H9 (cell line): ENCODE results near the gene ZDHHC24. TPM values are rescaled to one million over a fixed set of nuclear protein-coding genes. Genes with fewer than 3 reads are reported as not detected.
"Not testable (repeated sequence)": the region's sequence is repeated elsewhere in the genome, so short reads cannot be mapped to it uniquely, and the experiment has no call there.

Source experiments
- DNase-seq: peaks from one replicate; pipeline ENCODE4 v3.0.0-alpha.2; 2017
- H2AFZ ChIP-seq: one replicate; pipeline ENCODE4 v1.6.1; 2013; ENCODE audit warnings: mild to moderate bottlenecking, low read length, control low read depth, moderate library complexity
- H2AK5ac ChIP-seq: 2 replicates; pipeline ENCODE4 v1.6.1; 2013; ENCODE audit warnings: low read length, control low read depth, mixed read lengths; ENCODE audit not compliant: insufficient read length
- H2BK120ac ChIP-seq: one replicate; pipeline ENCODE4 v1.6.1; 2013; ENCODE audit warnings: low read depth, mild to moderate bottlenecking, low read length, control low read depth, inconsistent platforms; ENCODE audit not compliant: poor library complexity, severe bottlenecking
- H2BK12ac ChIP-seq: 2 replicates; pipeline ENCODE4 v1.6.1; 2013; ENCODE audit warnings: low read length, control low read depth, mixed read lengths, low read depth; ENCODE audit not compliant: insufficient read length
- H2BK15ac ChIP-seq: 2 replicates; pipeline ENCODE4 v1.6.1; 2013; ENCODE audit warnings: low read depth, low read length, control low read depth
- H2BK20ac ChIP-seq: one replicate; pipeline ENCODE4 v1.6.1; 2013; ENCODE audit warnings: low read depth, mild to moderate bottlenecking, low read length, control low read depth, inconsistent platforms; ENCODE audit not compliant: poor library complexity, severe bottlenecking
- H2BK5ac ChIP-seq: 2 replicates; pipeline ENCODE4 v1.6.1; 2013; ENCODE audit warnings: low read length, control low read depth, mixed read lengths; ENCODE audit not compliant: insufficient read length
- H3K14ac ChIP-seq: 2 replicates; pipeline ENCODE4 v1.6.1; 2013; ENCODE audit warnings: low read length, control low read depth; ENCODE audit not compliant: insufficient read depth
- H3K18ac ChIP-seq: 2 replicates; pipeline ENCODE4 v1.6.1; 2013; ENCODE audit warnings: low read depth, mild to moderate bottlenecking, mixed read lengths, low read length, control low read depth; ENCODE audit not compliant: insufficient read length
- H3K23ac ChIP-seq: 2 replicates; pipeline ENCODE4 v1.6.1; 2013; ENCODE audit warnings: low read length, control low read depth, mixed read lengths, low read depth; ENCODE audit not compliant: insufficient read length
- H3K23me2 ChIP-seq: 2 replicates; pipeline ENCODE4 v1.6.1; 2013; ENCODE audit warnings: low read depth, mild to moderate bottlenecking, mixed read lengths, low read length, control low read depth; ENCODE audit not compliant: insufficient read length, poor library complexity, severe bottlenecking
- H3K27ac ChIP-seq: 2 replicates; pipeline ENCODE4 v1.5.1; 2013; ENCODE audit warnings: low read length, control low read depth, mixed read lengths, low read depth; ENCODE audit not compliant: insufficient read length
- H3K27me3 ChIP-seq: 2 replicates; pipeline ENCODE4 v1.6.1; 2013; ENCODE audit warnings: low read length, control low read depth, inconsistent platforms; ENCODE audit not compliant: insufficient read depth
- H3K4ac ChIP-seq: 2 replicates; pipeline ENCODE4 v1.6.1; 2013; ENCODE audit warnings: low read depth, mild to moderate bottlenecking, control low read depth, inconsistent platforms, low read length, moderate library complexity
- H3K4me1 ChIP-seq: 2 replicates; pipeline ENCODE4 v1.6.1; 2013; ENCODE audit warnings: low read length, control low read depth, inconsistent platforms; ENCODE audit not compliant: insufficient read depth
- H3K4me2 ChIP-seq: 2 replicates; pipeline ENCODE4 v1.6.1; 2013; ENCODE audit warnings: low read length, control low read depth, mixed read lengths; ENCODE audit not compliant: insufficient read length, insufficient read depth
- H3K56ac ChIP-seq: 2 replicates; pipeline ENCODE4 v1.6.1; 2013; ENCODE audit warnings: low read depth, mild to moderate bottlenecking, mixed read lengths, low read length, control low read depth; ENCODE audit not compliant: insufficient read length
- H3K79me1 ChIP-seq: 2 replicates; pipeline ENCODE4 v1.6.1; 2013; ENCODE audit warnings: low read depth, mild to moderate bottlenecking, moderate library complexity, low read length, control low read depth, inconsistent platforms; ENCODE audit not compliant: insufficient read depth, poor library complexity, severe bottlenecking
- H3K79me2 ChIP-seq: 2 replicates; pipeline ENCODE4 v1.6.1; 2013; ENCODE audit warnings: low read length, control low read depth, inconsistent platforms; ENCODE audit not compliant: insufficient read depth
- H3K9ac ChIP-seq: 2 replicates; pipeline ENCODE4 v1.6.1; 2013; ENCODE audit warnings: low read length, control low read depth, mixed read lengths; ENCODE audit not compliant: insufficient read length; ENCODE audit errors: extremely low read depth
- H3K9me3 ChIP-seq: one replicate; pipeline ENCODE4 v1.6.1; 2013; ENCODE audit warnings: low read depth, low read length, inconsistent platforms; ENCODE audit not compliant: control insufficient read depth
- H3T11ph ChIP-seq: one replicate; pipeline ENCODE4 v1.6.1; 2013; ENCODE audit warnings: mild to moderate bottlenecking, low read length, control low read depth, inconsistent platforms
- H4K20me1 ChIP-seq: one replicate; pipeline ENCODE4 v1.6.1; 2013; ENCODE audit not compliant: control insufficient read depth, insufficient read length, insufficient read depth
- H4K5ac ChIP-seq: 2 replicates; pipeline ENCODE4 v1.6.1; 2013; ENCODE audit warnings: low read depth, mild to moderate bottlenecking, mixed read lengths, low read length, control low read depth; ENCODE audit not compliant: insufficient read length
- H4K8ac ChIP-seq: replicated peaks from 2 replicates; pipeline ENCODE4 v1.6.1; 2013; ENCODE audit warnings: low read length, control low read depth, mixed read lengths, low read depth; ENCODE audit not compliant: insufficient read length
- H4K91ac ChIP-seq: 2 replicates; pipeline ENCODE4 v1.6.1; 2013; ENCODE audit warnings: low read depth, mild to moderate bottlenecking, moderate library complexity, mixed read lengths, low read length, control low read depth; ENCODE audit not compliant: insufficient read length
- H3K27ac Mint-ChIP-seq, 3 experiments: 2 replicates in 2 of 3; 3 replicates in 1 of 3; pipeline ENCODE4 v1.8.0; 2020 to 2021; ENCODE audit warnings: mixed read lengths in 3 of 3, mild to moderate bottlenecking in 1 of 3, moderate library complexity in 1 of 3
- H3K27me3 Mint-ChIP-seq: 2 replicates; pipeline ENCODE4 v1.8.0; 2021; ENCODE audit warnings: low read depth, mild to moderate bottlenecking, moderate library complexity, mixed read lengths
- H3K36me3 Mint-ChIP-seq, 3 experiments: 2 replicates in 2 of 3; 3 replicates in 1 of 3; pipeline ENCODE4 v1.8.0; 2020 to 2021; ENCODE audit warnings: low read depth in 3 of 3, mixed read lengths in 3 of 3; ENCODE audit not compliant: insufficient read depth in 1 of 3
- H3K4me1 Mint-ChIP-seq, 2 experiments: 2 replicates each; pipeline ENCODE4 v1.8.0; 2020; ENCODE audit warnings: mixed read lengths in 2 of 2
- H3K4me3 Mint-ChIP-seq, 2 experiments: 2 replicates in 1 of 2; 3 replicates in 1 of 2; pipeline ENCODE4 v1.8.0; 2020 to 2021; ENCODE audit warnings: mild to moderate bottlenecking in 2 of 2, mixed read lengths in 2 of 2, moderate library complexity in 1 of 2
- H3K9me3 Mint-ChIP-seq, 2 experiments: 2 replicates in 1 of 2; 3 replicates in 1 of 2; pipeline ENCODE4 v1.8.0; 2020; ENCODE audit warnings: mild to moderate bottlenecking in 2 of 2, mixed read lengths in 2 of 2, moderate library complexity in 1 of 2
- WGBS: extraction: QIAGEN DNeasy Blood & Tissue Kit; methylation state at CpG from one replicate; pipeline ENCODE4 v1.1.7; 2013; ENCODE audit warnings: missing lambda C conversion rate, low lambda C conversion rate, mixed read lengths; ENCODE audit not compliant: insufficient read length; ENCODE audit errors: extremely low coverage; 5-methylcytosine and 5-hydroxymethylcytosine counted together
- total RNA-seq: library from RNA; stranded (reverse); gene quantifications from 2 replicates; pipeline ENCODE4 v1.2.1, GENCODE V29; 2021

The ZDHHC24 gene
- total RNA-seq, 1 experiment from 2014 or later = 8.9 TPM

DNA sequence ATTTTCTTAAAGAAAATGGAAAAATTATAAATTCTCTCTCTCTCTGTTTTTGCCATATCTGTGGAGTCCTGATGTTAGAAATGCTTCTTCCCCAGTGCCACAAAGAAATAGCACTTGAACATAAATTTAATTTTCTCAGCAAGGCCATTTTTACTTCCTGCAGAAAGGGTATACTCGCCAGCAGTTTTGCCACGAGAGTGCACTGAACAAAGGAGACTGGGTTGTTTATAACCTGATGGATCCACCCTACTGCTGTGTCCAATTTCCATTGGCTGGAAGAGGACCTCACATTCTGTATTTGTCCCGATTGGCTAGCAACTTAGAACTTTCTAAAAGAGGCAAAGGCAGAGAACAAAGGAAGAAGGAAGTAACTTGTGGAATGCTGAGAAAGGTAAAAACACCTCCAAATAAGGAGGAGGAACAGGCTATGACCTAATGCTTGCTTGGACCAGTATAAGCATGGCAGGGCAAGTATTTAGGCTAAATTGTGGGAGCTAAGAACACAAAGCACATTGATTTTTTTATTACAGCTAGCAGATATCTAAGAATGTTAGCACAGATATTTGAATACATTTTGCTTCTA, 36.8 kb upstream of the ZDHHC24 start:
- not testable (repeated sequence) for H3K4me2 ChIP-seq, H3K23ac ChIP-seq, H3K79me1 ChIP-seq, H4K91ac ChIP-seq, H4K5ac ChIP-seq, H2BK12ac ChIP-seq, H2BK20ac ChIP-seq, H3K18ac ChIP-seq, H3K4me3 Mint-ChIP-seq, H2AK5ac ChIP-seq, H3K23me2 ChIP-seq, H2BK120ac ChIP-seq, H2BK5ac ChIP-seq, H4K8ac ChIP-seq, H3K27me3 ChIP-seq, H3K14ac ChIP-seq, H2AFZ ChIP-seq, H3K4ac ChIP-seq, H3K9me3 ChIP-seq, H3T11ph ChIP-seq, H2BK15ac ChIP-seq, H3K4me1 ChIP-seq, H3K79me2 ChIP-seq, H3K56ac ChIP-seq, H4K20me1 ChIP-seq, H3K9ac ChIP-seq
- Mint-ChIP-seq H3K9me3 (peaks cover 34 to 36% of the 10 kb centered on the region in 2 experiments), H3K36me3 (peaks cover 4 to 26% (median 18%) of the 10 kb centered on the region in 3 experiments; a peak in 6 of 7 replicates), H3K27me3 (peaks cover 14% of the 10 kb centered on the region), H3K27ac (peak overlapping the region in 1 of 3 experiments; percentile 90; a peak in 2 of 7 replicates), H3K4me1 (peaks cover 12 to 16% of the 10 kb centered on the region in 2 experiments)
- H3K27ac ChIP-seq = peak overlapping the region; percentile 67
- no CpG with 5 or more reads among the region's 3 CpGs for WGBS
- peak; percentile 64 for DNase-seq
